Upper lobe of left lung (tissue), 4 donors: ENCODE results near the gene MSL3B.

Experiments
- POLR2AphosphoS5 ChIP-seq, 2 donors: sonication (generic); formaldehyde crosslinking; IDR thresholded peaks; one replicate each; pipeline ENCODE4 v1.5.1; 2017; ENCODE audit warnings: antibody characterized with exemption in 2 of 2
- TF ChIP-seq, protein P1 (sequence below), 6 experiments: fragments of 450-650 bp in 4 of 6; fragments of 200-600 bp in 2 of 6; sonication (generic) in 2 of 6; IDR thresholded peaks; one replicate each; pipeline ENCODE4 v1.5.1; 2016 to 2019; ENCODE audit warnings: antibody characterized with exemption in 6 of 6

- TF ChIP-seq, protein P1, sequence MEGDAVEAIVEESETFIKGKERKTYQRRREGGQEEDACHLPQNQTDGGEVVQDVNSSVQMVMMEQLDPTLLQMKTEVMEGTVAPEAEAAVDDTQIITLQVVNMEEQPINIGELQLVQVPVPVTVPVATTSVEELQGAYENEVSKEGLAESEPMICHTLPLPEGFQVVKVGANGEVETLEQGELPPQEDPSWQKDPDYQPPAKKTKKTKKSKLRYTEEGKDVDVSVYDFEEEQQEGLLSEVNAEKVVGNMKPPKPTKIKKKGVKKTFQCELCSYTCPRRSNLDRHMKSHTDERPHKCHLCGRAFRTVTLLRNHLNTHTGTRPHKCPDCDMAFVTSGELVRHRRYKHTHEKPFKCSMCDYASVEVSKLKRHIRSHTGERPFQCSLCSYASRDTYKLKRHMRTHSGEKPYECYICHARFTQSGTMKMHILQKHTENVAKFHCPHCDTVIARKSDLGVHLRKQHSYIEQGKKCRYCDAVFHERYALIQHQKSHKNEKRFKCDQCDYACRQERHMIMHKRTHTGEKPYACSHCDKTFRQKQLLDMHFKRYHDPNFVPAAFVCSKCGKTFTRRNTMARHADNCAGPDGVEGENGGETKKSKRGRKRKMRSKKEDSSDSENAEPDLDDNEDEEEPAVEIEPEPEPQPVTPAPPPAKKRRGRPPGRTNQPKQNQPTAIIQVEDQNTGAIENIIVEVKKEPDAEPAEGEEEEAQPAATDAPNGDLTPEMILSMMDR (IDR thresholded peaks at IDR 0.05) = no peak
- TF ChIP-seq POLR2AphosphoS5 (IDR thresholded peaks at IDR 0.05) = no peak
Measured at GRCh38 chr2:233865838-233866237, 2.3 kb downstream of the MSL3B start.
